Measurements from ENCODE around the gene RAP1GDS1.
A peak's percentile ranks its signal among the peaks of the same experiment; 100 is the strongest.
"Not testable (repeated sequence)": the region's sequence is repeated elsewhere in the genome, so short reads cannot be mapped to it uniquely, and the experiment has no call there.

The RAP1GDS1 gene

GRCh38 chr4:98434816-98435215 lies 173.6 kb downstream of the RAP1GDS1 start:
- DNase-seq (ENCODE audit: low spot score): no peak

- DNase-seq (ENCODE audit: low spot score): no peak
Measured at GRCh38 chr4:98444371-98444770, 183.2 kb downstream of the RAP1GDS1 start.

GRCh38 chr4:98446499-98447375 lies 185.6 kb downstream of the RAP1GDS1 start:
- DNase-seq (ENCODE audit: low spot score): no peak

- DNase-seq (ENCODE audit: low spot score): no peak
Measured at GRCh38 chr4:98447648-98448047, 186.5 kb downstream of the RAP1GDS1 start.

DNA sequence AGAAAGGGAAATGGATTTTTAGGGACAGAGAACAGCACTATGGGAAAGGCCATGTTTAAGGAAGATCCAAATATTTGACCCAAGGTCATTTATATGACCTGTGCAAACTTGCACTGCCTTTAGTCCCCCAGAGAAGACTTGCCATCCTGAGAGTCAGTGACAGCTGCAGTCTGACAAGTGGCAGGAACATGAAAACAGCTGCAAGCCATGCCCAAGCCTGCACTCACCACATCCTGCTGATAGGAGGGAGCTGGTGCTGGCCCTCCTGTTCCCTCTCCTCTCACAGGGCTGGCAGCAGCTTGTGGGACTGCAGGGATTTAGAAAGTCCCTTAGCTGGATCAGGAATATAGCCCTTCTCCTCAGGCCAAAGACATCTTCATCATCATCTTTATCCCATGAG lies 187.7 kb downstream of the RAP1GDS1 start:
- DNase-seq (ENCODE audit: low spot score): no peak

- no peak for DNase-seq (ENCODE audit: low spot score)
Measured at GRCh38 chr4:98452091-98452490, 190.9 kb downstream of the RAP1GDS1 start.

DNA sequence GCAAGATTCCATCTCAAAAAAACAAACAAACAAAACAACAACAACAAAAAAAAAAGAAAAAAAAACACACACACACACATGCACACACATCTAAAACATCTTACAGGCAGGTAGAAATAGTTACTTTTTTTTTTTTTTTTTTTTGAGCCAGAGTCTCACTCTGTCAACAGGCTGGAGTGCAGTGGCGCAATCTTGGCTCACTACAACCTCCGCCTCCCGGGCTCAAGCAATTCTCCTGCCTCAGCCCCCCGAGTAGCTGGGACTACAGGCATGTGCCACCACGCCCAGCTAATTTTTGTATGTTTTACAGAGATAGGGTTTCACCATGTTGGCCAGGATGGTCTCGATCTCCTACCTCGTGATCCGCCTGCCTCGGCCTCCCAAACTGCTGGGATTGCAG lies 196.2 kb downstream of the RAP1GDS1 start:
- not testable (repeated sequence) for DNase-seq (ENCODE audit: low spot score)

GRCh38 chr4:98461121-98461865 lies 200.1 kb downstream of the RAP1GDS1 start:
- DNase-seq (ENCODE audit: low spot score): not testable (repeated sequence)

DNA sequence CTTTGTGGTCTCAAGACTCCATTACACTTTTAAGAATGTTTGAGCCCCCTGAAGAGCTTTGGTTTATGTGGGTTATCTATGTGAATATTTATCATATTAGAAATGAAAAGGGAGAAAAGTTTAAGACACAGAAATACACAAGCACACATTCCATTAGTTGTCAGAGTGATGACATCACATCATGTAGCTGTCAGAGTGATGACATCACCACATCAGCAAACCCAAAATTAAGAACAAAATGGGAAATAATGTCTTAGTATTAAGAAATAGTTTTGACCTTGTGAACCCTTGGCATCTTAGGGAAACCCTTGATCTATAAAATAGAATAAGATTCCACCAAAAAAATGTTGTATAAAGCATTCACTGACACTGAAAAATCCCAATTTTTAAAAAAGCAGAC lies 201.3 kb downstream of the RAP1GDS1 start:
- DNase-seq (ENCODE audit: low spot score): no peak

DNA sequence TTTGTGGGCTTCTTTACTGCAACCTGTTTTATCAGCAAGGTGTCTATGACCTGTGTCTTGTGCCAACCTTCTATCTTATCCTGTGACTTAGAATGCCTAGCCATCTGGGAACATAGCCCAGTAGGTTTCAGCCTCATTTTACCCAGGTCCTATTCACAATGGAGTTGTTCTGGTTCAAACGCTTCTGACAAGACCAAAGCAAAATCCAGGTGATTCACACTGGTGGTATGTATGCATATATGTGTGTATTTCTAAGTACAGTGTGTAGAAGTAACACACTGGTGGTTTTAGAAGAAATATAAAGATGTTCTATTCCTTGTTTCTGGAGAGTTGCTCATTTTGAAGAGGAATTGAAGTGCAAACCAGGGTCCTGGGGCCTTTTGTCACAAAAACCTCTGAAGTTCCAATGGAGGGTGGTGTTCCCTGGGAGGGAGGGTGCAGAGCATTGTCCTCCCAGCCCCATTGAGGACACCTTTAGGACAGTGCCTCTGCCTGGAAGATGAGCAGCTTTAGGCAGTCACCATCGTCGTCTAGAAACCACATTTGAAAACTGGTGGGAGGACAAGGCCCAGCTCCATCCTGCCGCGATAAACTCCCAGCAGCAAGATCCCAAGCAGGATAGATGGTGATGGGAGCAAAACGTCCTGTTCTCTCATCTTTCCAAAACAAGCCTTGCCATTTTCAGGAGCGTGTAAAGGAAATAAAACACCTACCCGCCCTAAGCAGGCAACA lies 205.8 kb downstream of the RAP1GDS1 start:
- no peak for DNase-seq (ENCODE audit: low spot score)

DNA sequence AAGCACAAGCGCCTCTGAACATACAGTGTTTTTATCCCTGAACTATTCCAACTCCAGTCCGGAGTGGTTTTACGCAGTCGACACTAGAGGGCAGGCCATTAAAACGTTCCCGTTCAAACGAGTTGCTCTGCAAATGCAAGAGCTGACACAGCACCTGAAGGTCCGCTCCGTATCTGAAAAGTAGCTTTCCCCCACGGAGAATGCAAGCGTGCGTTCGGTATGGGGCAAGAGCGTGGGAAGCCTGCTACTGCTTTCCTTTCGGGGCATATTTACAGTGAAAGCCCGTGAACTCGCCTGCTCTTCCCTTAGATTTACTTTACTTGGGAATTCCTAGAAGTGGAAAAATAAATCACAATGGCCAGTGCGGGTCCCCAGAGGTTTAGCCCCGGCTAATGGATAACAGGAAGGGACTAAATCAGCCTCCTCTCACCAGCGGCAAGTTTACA lies 206.5 kb downstream of the RAP1GDS1 start:
- DNase-seq (ENCODE audit: low spot score): peak; percentile 93

DNA sequence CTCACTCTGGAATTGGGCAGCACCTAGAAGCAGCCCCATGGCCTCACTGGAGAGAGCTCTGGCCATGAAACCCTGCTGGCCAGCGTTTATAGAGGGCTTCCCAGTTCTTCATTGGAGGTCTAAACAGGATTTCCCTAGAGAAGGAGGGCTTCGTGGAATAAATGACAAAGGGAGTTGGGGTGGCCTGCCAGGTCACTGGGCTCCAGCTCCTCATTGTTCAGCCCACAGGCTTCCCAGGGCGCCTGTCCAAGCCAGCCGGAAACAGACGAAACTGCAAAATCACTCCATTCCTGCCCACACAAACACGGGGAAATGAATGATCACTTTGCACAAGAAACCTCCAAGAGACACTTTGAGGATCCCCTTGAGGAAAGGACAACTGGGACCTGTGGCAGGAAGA lies 207.5 kb downstream of the RAP1GDS1 start:
- no peak for DNase-seq (ENCODE audit: low spot score)

DNA sequence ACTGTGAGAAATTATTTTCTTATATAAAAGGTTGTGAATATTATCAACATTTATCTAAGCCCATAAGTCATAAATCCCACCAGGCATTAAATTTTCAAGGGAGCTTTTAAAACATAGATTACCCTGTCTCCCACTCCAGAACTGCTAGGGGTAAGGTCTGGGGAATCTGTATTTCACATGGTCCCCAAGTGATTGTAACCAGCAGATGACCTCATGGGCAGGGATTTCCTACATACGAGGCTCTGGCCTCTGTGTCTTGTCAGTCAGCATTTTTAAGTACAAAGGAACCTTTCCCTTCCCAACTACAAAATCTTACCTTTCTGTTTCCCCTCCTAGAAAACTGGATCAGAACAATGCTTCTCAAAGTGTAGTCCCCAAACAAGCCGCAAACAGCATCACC lies 208.6 kb downstream of the RAP1GDS1 start:
- DNase-seq (ENCODE audit: low spot score): no peak

DNA sequence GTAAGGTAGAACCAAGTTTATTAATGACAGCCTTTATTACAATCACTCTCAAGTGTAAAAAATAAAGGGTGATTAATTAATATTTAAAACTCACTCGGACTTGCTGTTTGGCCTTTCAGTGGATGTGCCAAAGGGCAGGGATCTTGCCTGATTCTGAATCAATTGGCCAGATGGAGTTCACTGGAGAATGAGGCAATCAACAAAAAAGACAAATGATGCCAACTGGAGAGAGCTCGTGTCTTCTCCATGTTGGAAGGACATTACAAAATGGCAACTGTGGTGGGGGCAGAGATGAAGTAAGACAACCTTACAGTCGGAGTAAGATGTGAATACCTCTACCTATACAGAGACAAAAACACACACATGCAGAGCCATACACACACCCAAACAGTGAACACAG lies 209.2 kb downstream of the RAP1GDS1 start:
- DNase-seq (ENCODE audit: low spot score): no peak

GRCh38 chr4:98470831-98471230 lies 209.6 kb downstream of the RAP1GDS1 start:
- no peak for DNase-seq (ENCODE audit: low spot score)

- DNase-seq (ENCODE audit: low spot score): no peak
Measured at GRCh38 chr4:98473046-98473445, 211.9 kb downstream of the RAP1GDS1 start.

DNA sequence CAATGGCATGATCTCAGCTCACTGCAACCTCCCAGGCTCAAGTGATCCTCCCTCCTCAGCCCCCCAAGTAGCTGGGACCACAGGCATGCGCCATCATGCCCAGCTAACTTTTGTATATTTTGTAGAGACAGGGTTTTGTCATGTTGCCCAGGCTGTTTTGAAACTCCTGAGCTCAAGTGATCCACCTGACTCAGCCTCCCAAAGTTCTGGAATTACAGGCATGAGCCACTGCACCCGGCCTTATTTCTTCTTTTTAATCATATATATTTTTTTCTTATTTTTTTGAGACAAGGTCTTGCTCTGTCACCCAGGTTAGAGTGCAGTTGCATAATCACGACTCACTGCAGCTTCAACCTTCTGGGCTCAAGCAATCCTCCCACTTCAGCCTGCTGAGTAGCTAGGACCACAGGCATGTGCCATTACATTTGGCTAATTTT lies 213.2 kb downstream of the RAP1GDS1 start:
- DNase-seq (ENCODE audit: low spot score): no peak

GRCh38 chr4:98476891-98477290 lies 215.7 kb downstream of the RAP1GDS1 start:
- no peak for DNase-seq (ENCODE audit: low spot score)

GRCh38 chr4:98479590-98479989 lies 218.4 kb downstream of the RAP1GDS1 start:
- DNase-seq (ENCODE audit: low spot score): not testable (repeated sequence)

DNA sequence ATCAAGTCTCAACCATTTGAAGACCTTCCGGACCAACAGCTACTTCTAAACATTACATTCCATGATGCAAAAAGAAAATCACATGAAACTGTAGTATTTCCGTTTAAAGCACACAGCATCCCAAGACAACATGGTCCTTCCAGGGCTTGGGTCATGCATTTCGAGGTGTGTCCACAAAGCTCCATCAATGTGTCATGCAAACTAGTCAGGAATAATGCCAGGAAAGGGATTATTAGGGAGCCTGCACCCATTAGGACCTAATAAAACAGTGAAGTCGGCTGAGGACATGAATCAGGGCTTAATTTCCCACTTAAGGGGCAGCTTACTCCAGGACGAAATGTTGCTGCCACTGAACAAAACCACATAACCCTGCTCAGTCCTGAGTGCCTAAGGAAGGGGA lies 219.4 kb downstream of the RAP1GDS1 start:
- no peak for DNase-seq (ENCODE audit: low spot score)

DNA sequence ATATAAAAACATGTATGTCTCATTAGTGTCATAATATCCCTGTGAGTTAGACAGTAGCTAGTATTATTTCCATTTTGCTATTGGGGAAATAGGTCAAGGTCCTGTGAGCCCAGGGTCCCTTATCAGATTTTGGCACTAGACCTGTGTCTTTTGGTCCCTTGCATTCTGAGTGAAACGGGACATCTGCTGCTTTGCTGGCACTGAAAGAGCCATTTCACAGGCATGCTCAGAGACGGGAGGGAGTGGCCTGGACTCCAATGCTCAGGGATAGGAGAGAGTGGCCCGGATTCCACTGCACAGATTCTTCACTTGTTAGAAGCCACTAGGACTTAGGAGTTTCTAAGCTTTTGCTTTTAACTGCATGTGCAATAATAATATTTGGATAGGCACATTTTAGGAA lies 220.0 kb downstream of the RAP1GDS1 start:
- DNase-seq (ENCODE audit: low spot score): peak; percentile 93

GRCh38 chr4:98482503-98482846 lies 221.3 kb downstream of the RAP1GDS1 start:
- no peak for DNase-seq (ENCODE audit: low spot score)

All from cerebellar cortex (tissue), 1 donor.